Articular chondrocyte of knee joint (primary cell): ENCODE results near the gene LRP1. TPM values are rescaled to one million over a fixed set of nuclear protein-coding genes. Genes with fewer than 3 reads are reported as not detected.
A peak's percentile ranks its signal among the peaks of the same experiment; 100 is the strongest.

Source experiments
- small RNA-seq: library from RNA; depleted of rRNA; stranded (forward); fragments of <200 nt; gene quantifications from one replicate; pipeline ENCODE3, GENCODE V24; 2012
- total RNA-seq: library from RNA; depleted of rRNA; stranded (reverse); fragments of >200 nt; gene quantifications from 2 replicates; pipeline ENCODE4 v1.2.3, GENCODE V29; 2012

The LRP1 gene
- total RNA-seq: 495 and 578 TPM in 2 replicates

GRCh38 chr12:57127726-57128518 lies at the start of gene LRP1:
Gene LRP1, plus strand, starts transcription at chr12:57128483. Its CDS starts 482 bp downstream, at chr12:57128965.

GRCh38 chr12:57078519-57079404 lies 49.5 kb upstream of the LRP1 start, which contains the start of gene NEMP1:
Gene NEMP1, minus strand, starts transcription at chr12:57078791. Its CDS starts 46 bp downstream, at chr12:57078745.

GRCh38 chr12:57088354-57089270 lies 39.7 kb upstream of the LRP1 start, which contains the start of gene NAB2:
Gene NAB2, plus strand, starts transcription at chr12:57089114. Its CDS starts 158 bp downstream, at chr12:57089272.

GRCh38 chr12:57111031-57111734 lies 17.1 kb upstream of the LRP1 start, which contains the start of gene STAT6:
Gene STAT6, minus strand, starts transcription at chr12:57111362. Its CDS starts 3,084 bp downstream, at chr12:57108278.

GRCh38 chr12:57146961-57147944 lies 19.0 kb downstream of the LRP1 start, which contains the start of gene LRP1-AS:
Gene LRP1-AS, minus strand, starts transcription at chr12:57147619.

GRCh38 chr12:57216014-57216911 lies 88.0 kb downstream of the LRP1 start, which contains the start of gene NXPH4:
Gene NXPH4, plus strand, starts transcription at chr12:57216794. Its CDS starts 176 bp downstream, at chr12:57216970.

GRCh38 chr12:57229634-57230380 lies 101.5 kb downstream of the LRP1 start, which contains the start of gene SHMT2:
Gene SHMT2, plus strand, starts transcription at chr12:57229711. Its CDS starts 68 bp downstream, at chr12:57229779.

GRCh38 chr12:57250956-57251355 lies 122.7 kb downstream of the LRP1 start, which contains the start of gene STAC3:
Gene STAC3, minus strand, starts transcription at chr12:57251187. Its CDS starts 1,551 bp downstream, at chr12:57249636.

Small RNA genes within 50 kb of the gene (small RNA-seq; reads per million reads assigned to genes)
- 1.6 reads per million, percentile 65 among the genes with 10 or more reads in this experiment for gene MIR1228

Other genes with a start within 250 kb of the LRP1 start
- not detected in 2 replicates for gene SDR9C7, start 194.1 kb upstream of the LRP1 start, total RNA-seq
- 0.11 and 0.13 TPM in 2 replicates for gene RDH16, start 170.9 kb upstream of the LRP1 start, total RNA-seq
- 5.1 and 5.2 TPM in 2 replicates for gene ZBTB39, start 121.9 kb upstream of the LRP1 start, total RNA-seq
- not detected in 2 replicates for gene TAC3, start 112.0 kb upstream of the LRP1 start, total RNA-seq
- gene MYO1A, start 78.4 kb upstream of the LRP1 start, total RNA-seq: 0.32 TPM in 1 of 2 replicates, not detected in the other
- gene NEMP1, start 49.7 kb upstream of the LRP1 start, total RNA-seq: 8.5 and 15.5 TPM in 2 replicates
- 37.0 and 46.5 TPM in 2 replicates for gene NAB2, start 39.4 kb upstream of the LRP1 start, total RNA-seq
- 133 and 158 TPM in 2 replicates for gene STAT6, start 17.1 kb upstream of the LRP1 start, total RNA-seq
- gene LRP1-AS, start 19.1 kb downstream of the LRP1 start, total RNA-seq: not detected in 2 replicates
- gene NXPH4, start 88.3 kb downstream of the LRP1 start, total RNA-seq: 4.3 and 5.2 TPM in 2 replicates
- 251 and 302 TPM in 2 replicates for gene SHMT2, start 101.2 kb downstream of the LRP1 start, total RNA-seq
- 0.54 and 0.65 TPM in 2 replicates for gene STAC3, start 122.7 kb downstream of the LRP1 start, total RNA-seq